HG03520 (cell line): ENCODE measurements around the gene ACAP3.

Source experiments
- ATAC-seq: cut with Tn5 transposase; IDR thresholded peaks from one replicate; pipeline ENCODE4 v1.9.1; 2021; ENCODE audit warnings: mild to moderate bottlenecking, moderate library complexity; ENCODE audit not compliant: unreplicated experiment

ACAP3 gene

GRCh38 chr1:1246577-1247340, 61.0 kb downstream of the ACAP3 start, which contains the start of gene C1QTNF12:
Gene C1QTNF12, minus strand, starts transcription at chr1:1246722. Its CDS starts 32 bp downstream, at chr1:1246690.
- no peak for ATAC-seq

GRCh38 chr1:1245817-1246576, 61.7 kb downstream of the ACAP3 start:
- ATAC-seq: no peak

GRCh38 chr1:1245178-1245816, 62.4 kb downstream of the ACAP3 start:
- no peak for ATAC-seq

DNA sequence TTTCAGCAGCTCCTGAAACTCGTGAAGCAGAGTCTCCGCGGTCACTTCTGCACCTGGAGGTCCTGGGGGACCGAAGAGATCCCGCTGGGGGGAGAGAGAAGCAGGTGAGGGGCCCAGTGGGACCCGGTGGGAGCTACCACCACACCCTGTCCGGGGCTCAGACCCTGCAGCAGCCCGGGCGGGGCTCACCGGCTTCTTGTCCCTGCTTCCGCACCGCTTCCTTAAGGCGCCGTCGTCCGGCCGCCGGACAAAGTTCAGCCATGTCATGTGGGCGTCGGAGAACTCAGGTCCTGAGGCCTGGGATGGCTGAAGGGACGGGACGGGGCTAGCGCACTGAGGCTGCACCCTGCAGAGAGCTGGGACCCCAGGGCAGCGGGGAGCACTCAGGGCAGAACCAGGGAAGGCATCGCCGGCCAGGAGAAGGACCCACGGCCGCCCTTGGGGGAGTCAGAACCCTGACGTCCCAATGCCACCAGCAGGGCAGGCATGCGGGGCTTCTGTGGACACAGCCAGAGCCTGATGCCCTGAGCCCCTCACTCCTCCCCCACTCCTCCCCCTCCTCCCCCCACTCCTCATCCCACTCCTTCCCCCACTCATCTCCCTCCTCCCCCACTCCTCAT, 63.4 kb downstream of the ACAP3 start:
- no peak for ATAC-seq

- ATAC-seq: no peak
These were observed 63.9 kb downstream of the ACAP3 start for GRCh38 chr1:1243807-1244191.

DNA sequence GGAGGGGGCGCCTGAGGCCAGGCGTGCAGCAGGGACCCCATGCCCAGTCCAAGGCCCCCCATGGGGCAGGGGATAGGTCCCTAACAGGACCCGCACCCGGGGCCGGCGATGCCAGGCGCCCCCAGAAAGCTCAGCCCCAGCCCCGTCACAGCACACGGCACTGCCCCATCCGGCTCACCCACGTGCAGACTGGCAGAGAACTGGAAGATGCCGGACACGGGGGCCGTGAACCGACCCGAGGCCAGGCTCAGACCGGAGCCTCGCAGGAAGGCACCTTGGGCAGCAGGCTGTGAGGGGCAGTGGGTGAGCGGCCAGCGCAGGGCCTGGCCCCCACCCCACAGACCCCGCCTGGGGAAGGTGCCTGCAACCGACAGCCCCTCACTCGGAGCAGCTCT, 64.5 kb downstream of the ACAP3 start:
- ATAC-seq: no peak

GRCh38 chr1:1242461-1243265, 65.1 kb downstream of the ACAP3 start:
- ATAC-seq: no peak
